Vagina (tissue), 2 donors: Measurements from ENCODE around the gene CENPE. TPM values are rescaled to one million over a fixed set of nuclear protein-coding genes. Genes with fewer than 3 reads are reported as not detected.

Source experiments
- DNase-seq, 2 donors: peaks; one replicate each; pipeline ENCODE4 v3.0.0-alpha.2; 2017; ENCODE audit errors: extremely low spot score in 2 of 2
- H3K27ac ChIP-seq: fragments of 200-600 bp; sonication (generic); one replicate; pipeline ENCODE4 v1.5.1; 2019
- H3K27me3 ChIP-seq: fragments of 200-600 bp; sonication (generic); one replicate; pipeline ENCODE4 v1.5.1; 2019
- H3K36me3 ChIP-seq, 2 donors: fragments of 200-600 bp; sonication (generic); one replicate each; pipeline ENCODE4 v1.5.1; 2017 to 2019
- H3K4me1 ChIP-seq: fragments of 200-600 bp; sonication (generic); one replicate; pipeline ENCODE4 v1.5.1; 2019
- H3K4me3 ChIP-seq, 2 donors: fragments of 200-600 bp; sonication (generic); 1 replicate in 1 of 2; 2 replicates in 1 of 2; pipeline ENCODE4 v1.5.1; 2016 to 2019
- H3K9me3 ChIP-seq: fragments of 200-600 bp; sonication (generic); one replicate; pipeline ENCODE4 v1.5.1; 2019
- POLR2A ChIP-seq, 2 donors: fragments of 450-650 bp; IDR thresholded peaks; one replicate each; pipeline ENCODE4 v1.6.1; 2017; ENCODE audit warnings: antibody characterized with exemption in 2 of 2, mild to moderate bottlenecking in 2 of 2, moderate library complexity in 2 of 2
- POLR2AphosphoS5 ChIP-seq, 2 donors: sonication (generic); formaldehyde crosslinking; IDR thresholded peaks; one replicate each; pipeline ENCODE4 v1.9.0; 2017; ENCODE audit warnings: antibody characterized with exemption in 2 of 2, mild to moderate bottlenecking in 2 of 2, low read depth in 1 of 2; ENCODE audit not compliant: insufficient read depth in 1 of 2
- intact Hi-C: fragments of 100-400 bp; cut with DNase I; formaldehyde crosslinking; loops from one replicate; pipeline ENCODE4 v1.15.1; 2023
- total RNA-seq: library from RNA; depleted of rRNA; stranded (reverse); fragments of >200 nt; gene quantifications from one replicate; pipeline ENCODE4 v1.2.3, GENCODE V29; 2016
- TF ChIP-seq, protein P1 (sequence below), 3 experiments: fragments of 450-650 bp in 2 of 3; fragments of 200-600 bp in 1 of 3; sonication (generic) in 1 of 3; IDR thresholded peaks; one replicate each; pipeline ENCODE4 v1.5.1; 2017 to 2019; ENCODE audit warnings: antibody characterized with exemption in 3 of 3, mild to moderate bottlenecking in 2 of 3, moderate library complexity in 2 of 3

The CENPE gene
- total RNA-seq, 1 donor from 2014 or later, result 2.2 TPM

DNA sequence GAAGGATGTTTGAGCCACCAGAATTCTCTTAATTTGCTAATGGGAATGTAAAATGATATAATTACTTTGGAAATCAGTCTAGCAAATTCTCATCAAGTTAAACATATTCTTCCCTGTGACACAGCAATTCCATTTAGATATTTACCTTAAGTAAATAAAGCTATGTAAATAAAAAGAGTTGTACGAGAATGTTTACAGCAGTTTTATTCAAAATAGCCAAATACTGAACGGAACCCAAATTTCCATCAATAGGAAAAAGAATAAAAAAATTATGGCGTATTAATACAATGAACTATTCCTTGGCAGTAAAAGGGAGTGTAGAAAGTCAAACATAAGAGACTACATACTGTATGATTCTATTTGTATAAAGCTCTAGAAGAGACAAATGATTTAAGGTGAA, 45.8 kb downstream of the CENPE start:
- TF ChIP-seq POLR2A (IDR thresholded peaks at IDR 0.05) (no peak), POLR2AphosphoS5 (IDR thresholded peaks at IDR 0.05; ENCODE audit: insufficient read depth in 1 of 2, low read depth in 1 of 2) (no peak)
- TF ChIP-seq, protein P1, sequence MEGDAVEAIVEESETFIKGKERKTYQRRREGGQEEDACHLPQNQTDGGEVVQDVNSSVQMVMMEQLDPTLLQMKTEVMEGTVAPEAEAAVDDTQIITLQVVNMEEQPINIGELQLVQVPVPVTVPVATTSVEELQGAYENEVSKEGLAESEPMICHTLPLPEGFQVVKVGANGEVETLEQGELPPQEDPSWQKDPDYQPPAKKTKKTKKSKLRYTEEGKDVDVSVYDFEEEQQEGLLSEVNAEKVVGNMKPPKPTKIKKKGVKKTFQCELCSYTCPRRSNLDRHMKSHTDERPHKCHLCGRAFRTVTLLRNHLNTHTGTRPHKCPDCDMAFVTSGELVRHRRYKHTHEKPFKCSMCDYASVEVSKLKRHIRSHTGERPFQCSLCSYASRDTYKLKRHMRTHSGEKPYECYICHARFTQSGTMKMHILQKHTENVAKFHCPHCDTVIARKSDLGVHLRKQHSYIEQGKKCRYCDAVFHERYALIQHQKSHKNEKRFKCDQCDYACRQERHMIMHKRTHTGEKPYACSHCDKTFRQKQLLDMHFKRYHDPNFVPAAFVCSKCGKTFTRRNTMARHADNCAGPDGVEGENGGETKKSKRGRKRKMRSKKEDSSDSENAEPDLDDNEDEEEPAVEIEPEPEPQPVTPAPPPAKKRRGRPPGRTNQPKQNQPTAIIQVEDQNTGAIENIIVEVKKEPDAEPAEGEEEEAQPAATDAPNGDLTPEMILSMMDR (IDR thresholded peaks at IDR 0.05), result no peak

DNA sequence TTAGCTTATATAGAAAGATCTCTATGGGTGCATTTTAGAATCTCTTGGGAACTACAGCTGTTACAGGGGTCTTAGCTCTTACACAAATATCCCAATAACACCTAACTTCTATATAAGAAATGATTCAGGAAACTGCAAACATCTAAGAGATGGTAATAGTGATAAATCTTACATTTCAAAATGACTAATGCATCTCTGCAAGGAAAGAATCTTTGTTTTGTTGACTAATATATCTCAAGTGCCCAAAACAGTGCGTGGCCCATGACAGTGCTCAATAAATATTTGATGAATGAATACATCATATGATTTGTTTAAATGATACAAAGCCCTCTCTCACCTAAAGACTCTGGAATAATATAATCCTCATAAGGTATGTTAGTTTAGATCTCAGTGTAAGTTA, 47.5 kb downstream of the CENPE start:
- intact Hi-C loops, result no loop called here
- H3K27ac ChIP-seq, result no peak overlapping the region
- no peaks in the 10 kb centered on the region for H3K4me1 ChIP-seq
- TF ChIP-seq POLR2AphosphoS5 (IDR thresholded peaks at IDR 0.05; ENCODE audit: insufficient read depth in 1 of 2, low read depth in 1 of 2) (no peak), POLR2A (IDR thresholded peaks at IDR 0.05) (no peak)
- TF ChIP-seq, protein P1 (IDR thresholded peaks at IDR 0.05), result no peak
- no peak for DNase-seq
- H3K36me3 ChIP-seq, result no peaks in the 10 kb centered on the region
- no peaks in the 10 kb centered on the region for H3K27me3 ChIP-seq
- H3K4me3 ChIP-seq, result no peak overlapping the region
- H3K9me3 ChIP-seq, result no peaks in the 10 kb centered on the region

More for the DNA sequence above, 45.8 kb downstream of the CENPE start:
- no peaks in the 10 kb centered on the region for H3K36me3 ChIP-seq
- no peak for DNase-seq
- no peak overlapping the region for H3K4me3 ChIP-seq
- H3K27ac ChIP-seq, result no peak overlapping the region
- intact Hi-C loops, result no loop called here
- H3K27me3 ChIP-seq, result no peaks in the 10 kb centered on the region
- no peaks in the 10 kb centered on the region for H3K9me3 ChIP-seq
- no peaks in the 10 kb centered on the region for H3K4me1 ChIP-seq

DNA sequence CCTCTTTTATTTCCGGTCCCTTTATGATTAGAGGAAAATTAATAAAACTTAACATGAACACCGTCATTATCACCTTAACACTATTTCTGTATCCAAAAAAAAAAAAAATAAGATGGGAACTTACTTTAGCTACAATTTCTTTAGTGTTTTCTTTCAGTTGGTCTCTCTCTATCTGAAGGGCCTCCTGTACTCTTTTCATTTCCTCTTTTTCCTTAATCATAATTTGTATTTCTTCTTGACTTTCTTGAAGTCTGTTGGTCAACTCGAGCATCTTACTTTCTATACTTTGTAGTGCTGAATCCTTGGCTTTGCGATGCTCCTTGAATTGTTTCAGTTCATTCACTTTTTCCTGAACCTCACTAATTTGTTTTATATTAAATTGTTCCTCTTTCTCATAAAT, 53.2 kb downstream of the CENPE start:
- Histone ChIP-seq H3K4me1 (no peaks in the 10 kb centered on the region), H3K27ac (no peak overlapping the region), H3K9me3 (no peaks in the 10 kb centered on the region), H3K27me3 (no peaks in the 10 kb centered on the region), H3K4me3 (no peak overlapping the region), H3K36me3 (no peaks in the 10 kb centered on the region)
- TF ChIP-seq POLR2A (IDR thresholded peaks at IDR 0.05) (no peak), POLR2AphosphoS5 (IDR thresholded peaks at IDR 0.05; ENCODE audit: insufficient read depth in 1 of 2, low read depth in 1 of 2) (no peak)
- TF ChIP-seq, protein P1 (IDR thresholded peaks at IDR 0.05), result no peak
- DNase-seq, result no peak
- intact Hi-C loops, result no loop called here

DNA sequence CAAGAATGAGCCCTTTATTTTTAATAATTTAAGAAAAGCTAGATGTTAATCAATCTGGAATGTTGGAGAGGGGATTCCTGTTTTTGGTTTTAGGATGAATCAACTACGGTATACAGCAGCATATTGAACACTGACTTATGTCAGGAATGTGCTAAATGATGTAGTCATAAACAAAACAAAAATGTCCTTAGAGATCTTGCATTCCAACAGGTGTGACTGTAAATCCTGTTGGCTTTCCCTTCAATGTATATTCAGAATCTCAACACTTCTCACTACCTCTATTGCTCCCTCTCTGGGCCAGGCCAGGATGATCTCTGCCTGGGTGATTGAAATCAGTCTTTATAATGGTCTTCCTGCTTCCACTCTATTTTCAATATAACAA, 60.7 kb downstream of the CENPE start:
- intact Hi-C loops, result no loop called here
- Histone ChIP-seq H3K36me3 (no peaks in the 10 kb centered on the region), H3K27me3 (no peaks in the 10 kb centered on the region), H3K27ac (no peak overlapping the region), H3K9me3 (no peaks in the 10 kb centered on the region), H3K4me3 (no peak overlapping the region), H3K4me1 (no peaks in the 10 kb centered on the region)
- no peak for DNase-seq
- no peak for TF ChIP-seq POLR2A (IDR thresholded peaks at IDR 0.05)
- TF ChIP-seq, protein P1 (IDR thresholded peaks at IDR 0.05), result no peak

DNA sequence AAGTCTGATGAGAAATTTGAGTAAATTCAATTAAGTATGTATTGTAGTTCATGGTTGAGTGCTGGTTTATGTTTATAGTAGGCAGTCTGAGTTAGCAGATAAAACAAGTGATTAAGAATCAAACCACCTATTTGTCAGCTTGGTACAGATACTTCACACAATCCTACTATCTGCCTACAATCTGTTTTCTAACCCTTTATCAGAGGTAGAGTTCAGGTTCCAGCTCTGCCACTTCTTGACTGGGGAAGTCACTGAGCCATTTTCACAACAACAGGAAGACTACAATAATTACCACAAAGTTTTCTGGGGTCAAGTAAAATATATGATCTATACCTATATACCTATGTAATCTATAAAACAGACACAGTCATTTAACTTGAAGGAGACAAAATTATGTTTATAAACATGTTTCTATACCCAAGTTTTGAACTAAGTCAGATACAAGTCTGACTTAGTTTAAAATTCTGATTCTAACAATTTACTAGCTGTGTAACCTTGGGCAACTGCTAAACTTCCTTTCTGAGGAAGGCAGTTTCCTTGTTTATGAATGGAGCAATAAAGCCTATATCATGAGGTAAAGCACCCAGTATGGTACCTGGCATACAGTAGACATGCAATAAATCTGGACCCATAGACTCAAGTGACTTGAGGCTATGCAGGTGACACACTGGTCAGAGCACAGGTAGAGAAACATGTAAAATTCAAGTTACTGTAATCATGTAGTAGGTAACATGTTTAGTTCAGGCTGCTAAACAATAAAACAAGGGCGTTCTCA, 61.3 kb downstream of the CENPE start:
- Histone ChIP-seq H3K27ac (no peak overlapping the region), H3K4me3 (no peak overlapping the region), H3K9me3 (no peaks in the 10 kb centered on the region), H3K4me1 (no peaks in the 10 kb centered on the region), H3K36me3 (no peaks in the 10 kb centered on the region), H3K27me3 (no peaks in the 10 kb centered on the region)
- intact Hi-C loops, result no loop called here
- no peak for DNase-seq
- no peak for TF ChIP-seq POLR2AphosphoS5 (IDR thresholded peaks at IDR 0.05; ENCODE audit: insufficient read depth in 1 of 2, low read depth in 1 of 2)
- TF ChIP-seq, protein P1 (IDR thresholded peaks at IDR 0.05), result no peak
